Thyroid gland (tissue), 4 donors: Measurements from ENCODE around the gene TLE4. TPM values are rescaled to one million over a fixed set of nuclear protein-coding genes. Genes with fewer than 3 reads are reported as not detected.
A peak's percentile ranks its signal among the peaks of the same experiment; 100 is the strongest.

ENCODE experiments used
- DNase-seq, 2 donors: peaks; one replicate each; pipeline ENCODE4 v3.0.0-alpha.2; 2019
- H3K27ac ChIP-seq, 3 donors: fragments of 200-600 bp; sonication (generic); 1 replicate in 2 of 3; 2 replicates in 1 of 3; pipeline ENCODE4 v1.5.1; 2016 to 2019; ENCODE audit warnings: mild to moderate bottlenecking in 1 of 3, moderate library complexity in 1 of 3
- H3K27me3 ChIP-seq: fragments of 200-600 bp; sonication (generic); one replicate; pipeline ENCODE4 v1.5.1; 2019
- H3K36me3 ChIP-seq, 2 donors: fragments of 200-600 bp; sonication (generic); one replicate each; pipeline ENCODE4 v1.5.1; 2016 to 2019
- H3K4me1 ChIP-seq, 2 donors: fragments of 200-600 bp; sonication (generic); one replicate each; pipeline ENCODE4 v1.5.1; 2017 to 2019
- H3K4me3 ChIP-seq, 3 donors: fragments of 200-600 bp; sonication (generic); replicated peaks in 1 of 3; 1 replicate in 2 of 3; 2 replicates in 1 of 3; pipeline ENCODE4 v1.5.1; 2016; ENCODE audit warnings: mild to moderate bottlenecking in 1 of 3
- H3K9me3 ChIP-seq: fragments of 200-600 bp; sonication (generic); one replicate; pipeline ENCODE4 v1.5.1; 2017
- CTCF ChIP-seq, 6 experiments: fragments of 200-600 bp in 3 of 6; fragments of 450-650 bp in 3 of 6; sonication (generic) in 3 of 6; IDR thresholded peaks; one replicate each; pipeline ENCODE4 v1.5.1; 2016 to 2019; ENCODE audit warnings: antibody characterized with exemption in 6 of 6, mild to moderate bottlenecking in 2 of 6, inconsistent platforms in 1 of 6, moderate library complexity in 1 of 6
- POLR2A ChIP-seq, 2 donors: fragments of 450-650 bp; IDR thresholded peaks; one replicate each; pipeline ENCODE4 v1.6.1; 2017; ENCODE audit warnings: antibody characterized with exemption in 2 of 2, mild to moderate bottlenecking in 2 of 2, moderate library complexity in 1 of 2
- WGBS, 2 donors: methylation state at CpG; one replicate each; pipeline ENCODE4 v1.1.5; 2017; 5-methylcytosine and 5-hydroxymethylcytosine counted together
- intact Hi-C: fragments of 100-400 bp; cut with DNase I; formaldehyde crosslinking; loops from one replicate; pipeline ENCODE4 v1.15.1; 2023
- total RNA-seq, 4 donors: library from RNA; depleted of rRNA; stranded (reverse); fragments of >200 nt; gene quantifications; one replicate each; pipeline ENCODE4 v1.2.3, GENCODE V29; 2016

The TLE4 gene
- total RNA-seq, 4 donors from 2014 or later: 40.3 to 64.2 (median 52.8) TPM

DNA sequence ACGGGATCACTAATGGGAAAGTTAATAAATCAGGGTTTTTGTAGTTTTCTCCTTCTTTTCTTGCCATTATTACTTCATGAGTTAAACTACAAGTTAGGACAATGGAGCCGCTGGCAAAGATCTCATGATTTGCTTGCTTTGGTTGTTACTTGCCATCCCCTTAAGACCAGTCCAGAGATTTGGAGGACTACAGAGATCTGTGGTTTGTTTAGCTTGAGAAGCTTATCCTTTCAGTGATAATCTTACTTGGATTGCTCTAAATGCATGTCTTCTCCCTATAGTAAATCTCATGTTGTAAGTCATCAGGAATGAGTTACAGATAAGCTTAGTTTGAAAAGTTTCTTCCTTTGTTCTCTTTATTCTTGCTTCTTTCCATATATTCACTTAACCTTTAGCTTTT lies 70.9 kb downstream of the TLE4 start:
- Histone ChIP-seq H3K27me3 (no peaks in the 10 kb centered on the region), H3K36me3 (no peaks in the 10 kb centered on the region), H3K9me3 (no peaks in the 10 kb centered on the region), H3K4me1 (no peaks in the 10 kb centered on the region), H3K4me3 (no peak overlapping the region), H3K27ac (no peak overlapping the region)
- no peak for DNase-seq
- 93 to 94% methylated on average over 2 of the region's 2 CpGs for WGBS, 2 donors
- intact Hi-C loops: no loop called here
- TF ChIP-seq CTCF (IDR thresholded peaks at IDR 0.05) (no peak), POLR2A (IDR thresholded peaks at IDR 0.05) (no peak)

GRCh38 chr9:79644048-79644447 lies 72.3 kb downstream of the TLE4 start:
- DNase-seq: no peak
- WGBS, 2 donors: 93 to 95% methylated on average over 6 of the region's 6 CpGs
- no peak for TF ChIP-seq CTCF (IDR thresholded peaks at IDR 0.05)
- H3K36me3 ChIP-seq: no peaks in the 10 kb centered on the region
- H3K27ac ChIP-seq: no peak overlapping the region
- H3K4me1 ChIP-seq: no peaks in the 10 kb centered on the region
- intact Hi-C loops: no loop called here
- no peaks in the 10 kb centered on the region for H3K27me3 ChIP-seq
- no peaks in the 10 kb centered on the region for H3K9me3 ChIP-seq
- no peak overlapping the region for H3K4me3 ChIP-seq

DNA sequence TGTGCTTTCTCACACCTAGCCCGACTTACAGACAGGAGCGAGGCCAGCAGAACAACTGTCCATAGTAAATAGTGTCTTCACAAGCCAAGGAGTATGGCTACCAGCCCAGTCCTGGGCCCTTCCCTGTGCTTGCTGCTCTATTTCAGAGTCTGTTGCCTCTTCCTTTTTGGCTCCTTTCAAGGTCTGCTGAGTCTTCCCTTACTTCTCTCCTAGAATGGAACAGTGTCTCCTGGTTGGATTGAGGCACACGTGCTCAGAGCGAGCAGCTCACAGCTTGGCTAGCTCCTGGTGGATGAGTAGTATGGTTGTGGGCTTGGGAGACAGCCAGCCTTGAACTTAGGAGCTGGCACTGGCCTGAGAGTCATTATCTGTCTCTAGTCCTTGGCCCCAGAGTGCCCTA lies 72.8 kb downstream of the TLE4 start:
- DNase-seq: no peak
- 94 to 98% methylated on average over 4 of the region's 4 CpGs for WGBS, 2 donors
- Histone ChIP-seq H3K9me3 (no peaks in the 10 kb centered on the region), H3K27ac (no peak overlapping the region), H3K4me3 (no peak overlapping the region), H3K36me3 (no peaks in the 10 kb centered on the region), H3K27me3 (no peaks in the 10 kb centered on the region), H3K4me1 (no peaks in the 10 kb centered on the region)
- TF ChIP-seq POLR2A (IDR thresholded peaks at IDR 0.05): no peak
- TF ChIP-seq CTCF (IDR thresholded peaks at IDR 0.05): no peak
- intact Hi-C loops: no loop called here

DNA sequence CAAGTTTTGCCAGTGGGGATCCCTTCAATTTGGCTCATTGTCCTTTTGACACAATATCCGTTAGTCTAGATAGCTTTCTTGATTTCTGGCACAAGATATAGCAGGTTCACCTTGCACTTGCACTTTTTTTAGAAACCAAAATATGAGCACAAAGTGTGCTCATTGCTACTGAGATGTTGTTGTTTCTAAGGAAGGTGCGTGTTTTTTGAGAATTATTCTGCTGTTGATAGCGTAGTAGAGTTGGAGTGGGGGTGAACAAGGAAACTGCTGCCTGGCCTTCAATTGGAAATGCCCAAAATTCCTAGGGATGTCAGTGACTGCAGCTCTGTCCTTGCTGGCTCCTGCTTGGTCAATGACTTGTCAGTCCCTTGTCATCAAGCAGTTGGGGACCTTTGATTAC lies 73.3 kb downstream of the TLE4 start:
- Histone ChIP-seq H3K27me3 (no peaks in the 10 kb centered on the region), H3K4me1 (no peaks in the 10 kb centered on the region), H3K4me3 (no peak overlapping the region), H3K9me3 (no peaks in the 10 kb centered on the region), H3K27ac (no peak overlapping the region), H3K36me3 (no peaks in the 10 kb centered on the region)
- intact Hi-C loops: no loop called here
- no peak for DNase-seq
- TF ChIP-seq CTCF (IDR thresholded peaks at IDR 0.05) (no peak), POLR2A (IDR thresholded peaks at IDR 0.05) (no peak)
- WGBS, 2 donors: 95% methylated on average over 3 of the region's 3 CpGs

DNA sequence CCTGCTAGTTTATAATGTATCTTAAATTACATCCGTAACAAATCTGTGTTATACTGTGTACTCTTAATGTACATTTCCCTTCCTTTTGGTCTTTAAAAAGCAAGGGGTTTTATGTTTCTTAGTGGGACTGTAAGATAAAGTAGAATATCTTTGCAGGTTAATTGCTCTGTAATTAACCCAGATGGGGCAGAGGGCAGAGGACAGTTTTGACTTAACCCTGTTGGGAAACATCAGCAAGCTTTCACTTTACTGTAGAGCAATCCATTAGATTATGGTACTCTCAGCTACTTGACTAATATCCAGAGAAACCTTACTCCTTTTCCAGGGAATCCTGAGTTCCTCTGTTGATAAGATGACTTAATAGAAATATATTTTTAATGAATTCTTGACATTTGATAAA lies 74.3 kb downstream of the TLE4 start:
- Histone ChIP-seq H3K4me3 (no peak overlapping the region), H3K9me3 (no peaks in the 10 kb centered on the region), H3K27me3 (no peaks in the 10 kb centered on the region), H3K36me3 (no peaks in the 10 kb centered on the region), H3K4me1 (peaks cover 7% of the 10 kb centered on the region in 2 donors), H3K27ac (no peak overlapping the region)
- no peak for DNase-seq
- intact Hi-C loops: no loop called here
- no peak for TF ChIP-seq POLR2A (IDR thresholded peaks at IDR 0.05)
- WGBS, 2 donors: 96 to 97% methylated on average over 1 of the region's 1 CpG

DNA sequence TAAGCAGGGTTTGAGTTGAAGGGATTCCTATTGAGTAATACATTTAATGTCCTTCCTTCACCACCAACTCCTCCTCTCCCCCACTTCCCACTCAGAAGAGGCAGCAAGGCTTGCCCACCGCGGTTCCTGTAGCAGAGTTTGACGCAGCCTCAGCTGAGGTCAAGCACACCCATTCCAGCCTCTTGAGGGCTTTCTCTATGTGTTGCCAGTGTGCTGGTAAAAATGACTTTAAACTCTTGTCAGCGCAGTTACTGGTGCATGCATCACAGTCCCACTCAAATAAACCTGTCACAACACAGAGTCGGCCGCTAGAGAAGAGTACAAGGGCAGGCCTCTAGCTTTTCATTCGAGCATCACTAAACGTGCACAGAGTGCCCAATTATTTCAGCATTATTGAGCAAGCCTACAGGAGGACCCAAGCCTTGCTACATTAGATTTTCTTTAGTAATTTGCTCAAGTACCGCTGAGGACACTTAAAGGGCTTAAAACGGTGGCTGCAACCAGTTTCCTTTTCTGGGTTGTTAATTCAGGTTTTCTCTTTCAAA lies 79.6 kb downstream of the TLE4 start:
- Histone ChIP-seq H3K9me3 (no peaks in the 10 kb centered on the region), H3K27me3 (no peaks in the 10 kb centered on the region), H3K4me1 (peaks cover 20 to 22% of the 10 kb centered on the region in 2 donors), H3K4me3 (no peak overlapping the region), H3K36me3 (no peaks in the 10 kb centered on the region), H3K27ac (peak overlapping the region; percentile 13 to 60 (median 49))
- peak; percentile 86 to 90 for DNase-seq
- intact Hi-C loops: no loop called here
- peak in 2 of 6 experiments; percentile 17 to 28 for TF ChIP-seq CTCF (IDR thresholded peaks at IDR 0.05)
- no peak for TF ChIP-seq POLR2A (IDR thresholded peaks at IDR 0.05)
- WGBS, 2 donors: 35 to 36% methylated on average over 10 of the region's 10 CpGs
